HG02870 (cell line): ENCODE data around the gene CCDC57.

ENCODE experiments used
- ATAC-seq: cut with Tn5 transposase; IDR thresholded peaks from one replicate; pipeline ENCODE4 v1.9.1; 2021; ENCODE audit warnings: mild to moderate bottlenecking, moderate library complexity; ENCODE audit not compliant: unreplicated experiment

The CCDC57 gene

GRCh38 chr17:82129095-82129494 is 83.5 kb downstream of the CCDC57 start:
- ATAC-seq = no peak

DNA sequence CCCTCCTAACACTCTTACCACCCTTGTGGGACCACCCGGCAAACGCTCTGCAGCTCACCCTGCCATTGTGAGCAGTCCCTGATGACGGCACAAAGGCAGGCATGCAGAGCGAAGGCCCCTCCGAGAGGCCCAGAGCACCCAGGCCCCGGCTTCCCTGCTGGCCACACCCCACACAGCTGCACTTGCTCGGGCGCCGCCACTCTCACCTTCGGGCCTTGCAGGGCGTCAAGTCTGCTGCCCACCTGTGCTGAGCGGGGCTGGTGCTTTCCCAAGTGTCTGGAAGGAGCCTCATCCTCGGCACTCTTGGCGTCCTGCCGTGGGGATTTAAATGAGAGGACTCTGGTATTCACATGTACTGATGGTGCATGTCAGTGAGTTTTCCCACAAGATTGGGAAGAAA is 84.4 kb downstream of the CCDC57 start:
- ATAC-seq = no peak

GRCh38 chr17:82127704-82128103 is 84.9 kb downstream of the CCDC57 start:
- no peak for ATAC-seq

- ATAC-seq = no peak
Measured at GRCh38 chr17:82127315-82127595, 85.4 kb downstream of the CCDC57 start.

GRCh38 chr17:82126556-82127314 is 85.9 kb downstream of the CCDC57 start:
- no peak for ATAC-seq

- no peak for ATAC-seq
Measured at GRCh38 chr17:82124101-82124500, 88.5 kb downstream of the CCDC57 start.

DNA sequence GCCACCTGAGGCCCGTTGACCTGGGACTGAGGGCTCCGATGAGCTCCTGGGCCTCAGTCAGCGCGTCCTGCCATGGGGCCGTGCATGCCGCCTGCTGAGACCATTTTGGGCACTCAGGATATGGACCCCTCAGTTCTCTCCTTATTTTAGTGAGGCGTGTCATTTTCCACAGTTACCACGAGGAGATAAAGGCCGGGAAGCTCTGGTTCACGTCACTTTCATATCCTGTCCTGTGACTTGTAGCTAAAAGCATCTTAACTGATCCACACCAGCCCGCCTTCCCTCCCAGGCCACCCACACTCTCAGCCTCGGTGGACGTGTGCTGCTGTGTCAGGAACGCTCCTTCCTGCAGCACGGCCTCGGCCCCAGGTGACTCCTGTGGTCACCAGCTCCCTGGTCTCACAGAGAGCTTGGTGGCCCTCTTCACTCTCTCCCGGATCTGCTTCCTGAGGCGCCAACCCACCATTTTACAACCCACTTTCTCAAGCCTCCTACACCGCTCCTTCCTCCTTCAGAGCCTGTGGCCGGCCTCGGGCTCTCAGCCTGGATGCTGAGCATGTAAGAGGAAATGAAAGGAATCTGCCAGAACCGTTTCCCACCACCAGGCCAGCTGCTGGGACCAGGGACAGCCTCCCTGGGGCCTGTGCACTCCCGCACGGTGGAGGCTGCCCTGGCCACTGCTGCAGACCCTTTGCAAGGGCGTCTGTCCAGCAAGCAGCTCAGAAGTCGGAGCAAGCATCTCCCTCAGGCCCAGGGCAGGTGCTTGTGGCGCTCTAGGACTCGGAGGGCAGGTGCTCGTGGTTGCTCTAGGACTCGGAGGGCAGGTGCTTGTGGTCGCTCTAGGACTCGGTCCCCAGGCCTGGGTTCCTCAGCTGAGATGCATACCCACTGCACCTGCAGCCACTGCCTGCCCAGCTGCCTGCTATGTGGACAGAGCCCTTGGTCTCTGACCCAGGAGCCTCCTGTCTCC is 90.7 kb downstream of the CCDC57 start:
- no peak for ATAC-seq

DNA sequence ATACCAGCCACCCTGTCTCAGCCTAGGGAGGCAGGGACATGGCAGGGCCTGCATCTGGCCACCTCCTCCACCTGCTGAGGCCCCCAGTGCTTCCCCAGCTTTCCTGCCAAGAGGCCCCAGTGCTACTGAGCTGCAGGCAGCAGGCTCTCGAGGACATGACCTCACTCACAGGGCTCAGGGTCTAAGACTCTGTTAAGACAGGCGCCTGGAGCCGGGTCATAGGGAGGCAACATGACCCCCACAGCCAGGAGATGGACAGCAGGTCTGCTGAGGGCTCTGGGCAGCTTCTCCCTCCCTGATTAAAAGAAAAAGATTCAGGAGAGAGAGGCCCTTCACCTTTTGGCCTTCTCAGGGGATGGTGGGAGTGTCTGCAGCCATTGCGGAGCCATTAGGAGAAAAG is 91.4 kb downstream of the CCDC57 start:
- no peak for ATAC-seq

DNA sequence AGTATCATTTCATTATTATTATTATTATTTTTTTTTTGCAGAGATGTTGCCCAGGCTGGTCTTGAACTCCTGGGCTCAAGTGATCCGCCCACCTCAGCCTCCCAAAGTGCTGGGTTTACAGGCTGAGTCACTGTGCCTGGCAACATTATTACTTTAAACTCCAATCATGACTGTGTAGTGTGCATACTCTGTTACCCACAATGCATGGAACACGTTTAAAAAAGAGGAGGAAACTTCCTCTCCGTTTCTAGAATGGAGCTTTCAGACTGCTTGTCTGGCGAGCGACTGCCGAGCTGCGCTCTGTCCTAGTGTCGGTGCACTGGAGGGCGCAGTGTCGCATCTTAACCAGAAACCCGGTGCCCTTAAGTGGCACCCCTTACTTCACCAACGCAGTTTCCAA is 92.5 kb downstream of the CCDC57 start:
- no peak for ATAC-seq

DNA sequence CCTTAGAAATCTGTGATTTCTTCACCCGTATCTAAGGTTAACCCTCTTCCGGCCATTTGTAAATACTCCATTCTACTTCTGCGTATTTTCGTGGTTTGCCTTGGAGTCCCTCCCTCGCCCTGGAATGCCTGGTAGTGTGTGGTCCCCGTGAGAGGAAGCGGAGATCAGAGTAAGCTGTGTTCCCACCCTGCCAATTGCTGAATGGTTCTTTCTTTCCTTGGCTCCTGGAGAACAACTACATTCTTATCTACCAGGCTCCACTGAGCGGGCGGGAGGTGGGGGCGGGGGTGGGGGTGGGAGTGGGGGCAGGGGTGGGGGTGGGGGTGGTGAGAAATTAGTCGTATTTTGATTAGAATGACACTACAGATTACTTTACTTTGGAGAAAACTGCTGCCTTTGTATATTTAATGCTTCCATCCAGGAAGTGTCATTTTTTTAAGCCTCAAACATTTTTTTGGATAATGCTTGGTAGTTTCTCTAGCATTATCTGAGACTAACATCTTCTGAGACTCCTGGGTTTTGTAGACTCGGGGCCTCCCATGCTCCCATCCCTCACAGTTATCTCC is 93.7 kb downstream of the CCDC57 start:
- ATAC-seq = no peak

- no peak for ATAC-seq
Measured at GRCh38 chr17:82118168-82118814, 94.4 kb downstream of the CCDC57 start.

DNA sequence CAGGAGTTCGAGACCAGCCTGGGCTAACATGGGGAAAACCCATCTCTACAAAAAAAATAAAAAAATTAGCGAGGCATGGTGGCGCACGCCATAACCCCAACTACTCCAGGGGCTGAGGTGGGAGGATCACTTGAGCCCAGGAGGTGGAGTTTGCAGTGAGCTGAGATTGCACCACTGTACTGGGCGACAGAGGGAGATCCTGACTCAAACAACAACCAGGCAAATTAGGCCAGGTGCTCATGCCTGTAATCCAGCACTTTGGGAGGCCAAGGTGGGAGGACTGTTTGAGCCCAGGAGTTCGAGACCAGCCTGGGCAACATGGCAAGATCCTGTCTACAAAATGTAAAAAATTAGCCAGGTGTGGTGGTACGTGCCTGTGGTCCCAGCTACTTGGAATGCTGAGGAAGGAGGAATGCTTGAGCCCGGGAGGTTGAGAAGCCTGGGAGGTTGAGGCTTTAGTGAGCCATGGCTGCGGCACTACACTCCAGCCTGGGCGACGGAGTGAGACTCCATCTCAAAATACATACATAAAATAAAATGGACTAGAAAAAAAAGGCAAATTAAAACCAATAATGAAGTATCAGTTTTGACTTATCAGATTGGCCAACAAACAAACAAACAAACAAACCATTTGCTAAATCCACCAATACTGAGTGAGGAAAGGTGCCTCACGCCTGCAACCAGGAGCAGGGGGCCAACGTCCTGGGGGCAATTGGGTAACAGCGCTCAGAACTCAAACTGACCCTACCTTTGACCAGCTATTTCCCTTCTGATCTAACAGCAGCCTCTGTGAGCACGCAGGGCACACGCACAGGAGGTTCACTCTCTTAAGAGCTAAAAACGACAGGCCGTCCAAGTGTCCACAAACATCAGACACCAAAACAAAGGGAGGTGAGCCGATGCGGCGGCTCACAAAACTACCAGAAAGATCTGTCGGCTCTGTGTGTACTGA is 95.2 kb downstream of the CCDC57 start:
- ATAC-seq = no peak

DNA sequence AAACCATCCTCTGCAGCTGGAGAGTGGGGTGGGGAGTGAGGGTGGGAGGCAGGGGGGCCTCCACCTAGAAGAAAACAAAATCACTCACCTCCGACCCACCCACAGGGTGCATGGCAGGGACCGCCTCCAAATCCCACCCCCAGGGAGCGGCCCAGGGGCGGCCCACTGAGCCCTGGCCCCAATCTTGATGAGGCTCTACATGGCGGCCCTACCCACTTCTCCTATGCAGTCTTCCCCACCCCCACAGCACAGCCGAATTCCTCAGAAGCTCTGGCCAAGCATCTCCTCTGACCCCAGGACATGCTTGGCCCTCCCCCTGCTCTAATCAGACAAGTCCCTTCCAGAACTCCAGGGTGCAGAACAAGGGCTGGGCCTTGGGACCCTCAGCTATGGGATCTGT is 96.4 kb downstream of the CCDC57 start:
- no peak for ATAC-seq

GRCh38 chr17:82114872-82115271 is 97.8 kb downstream of the CCDC57 start:
- ATAC-seq = no peak

DNA sequence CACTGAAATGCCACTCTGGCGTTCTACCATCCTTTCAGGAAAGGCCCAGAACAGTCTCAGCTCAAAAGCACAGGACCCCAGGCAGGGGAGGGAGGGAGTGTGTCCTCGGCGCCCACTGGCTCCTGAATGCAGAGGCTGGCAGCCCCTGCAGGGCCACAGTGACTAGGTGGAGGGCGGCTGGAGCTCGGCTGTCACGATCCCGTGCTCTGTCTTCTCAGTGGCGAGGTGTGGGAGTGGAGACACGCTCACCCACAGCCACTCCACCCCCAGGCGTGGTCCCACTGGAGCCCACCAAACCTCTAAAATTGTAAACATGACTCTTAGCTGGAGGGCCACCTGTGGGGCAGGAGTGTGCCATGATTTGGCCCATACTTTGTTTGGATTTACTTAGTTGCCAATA is 98.2 kb downstream of the CCDC57 start:
- no peak for ATAC-seq

GRCh38 chr17:82113941-82114340 is 98.7 kb downstream of the CCDC57 start:
- ATAC-seq = no peak

- no peak for ATAC-seq
Measured at GRCh38 chr17:82113422-82113821, 99.2 kb downstream of the CCDC57 start.

- ATAC-seq = no peak
Measured at GRCh38 chr17:82112914-82113311, 99.7 kb downstream of the CCDC57 start.

- no peak for ATAC-seq
Measured at GRCh38 chr17:82112181-82112913, 100.3 kb downstream of the CCDC57 start.

DNA sequence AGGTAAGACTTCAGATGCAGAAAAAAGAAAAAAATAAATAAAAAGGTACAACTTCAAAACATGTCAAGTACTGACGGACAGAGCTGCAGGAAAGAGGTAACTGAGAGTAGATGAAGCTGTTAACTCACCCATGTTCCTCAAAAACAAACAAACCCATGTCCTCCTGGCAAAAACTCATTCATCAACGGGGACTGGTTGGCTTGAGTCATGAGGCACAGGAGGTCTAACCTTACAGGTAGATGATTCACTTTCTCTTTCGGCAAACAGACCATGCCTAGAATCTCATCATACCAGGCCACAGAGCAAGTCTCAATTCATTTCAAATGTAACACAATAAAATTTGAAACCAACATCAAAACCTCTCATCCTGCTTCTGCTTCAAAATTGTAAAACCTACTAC is 102.3 kb downstream of the CCDC57 start:
- ATAC-seq = no peak
